Thoracic aorta (tissue), 2 donors: ENCODE results near the gene CAB39. TPM values are rescaled to one million over a fixed set of nuclear protein-coding genes. Genes with fewer than 3 reads are reported as not detected.
"Not testable (repeated sequence)": the region's sequence is repeated elsewhere in the genome, so short reads cannot be mapped to it uniquely, and the experiment has no call there.

ENCODE experiments used
- ATAC-seq: fragments of 150-250 bp; one replicate; pipeline ENCODE4 v1.8.0; 2017; ENCODE audit warnings: low read depth; ENCODE audit not compliant: insufficient number of reproducible peaks, low FRiP score
- DNase-seq: peaks from one replicate; pipeline ENCODE4 v3.0.0-alpha.2; 2020; ENCODE audit warnings: low spot score
- H3K27ac ChIP-seq, 2 donors: fragments of 200-600 bp; sonication (generic); 1 replicate in 1 of 2; 2 replicates in 1 of 2; pipeline ENCODE4 v1.5.1; 2016; ENCODE audit warnings: mild to moderate bottlenecking in 2 of 2, moderate library complexity in 2 of 2
- H3K27me3 ChIP-seq: fragments of 200-600 bp; sonication (generic); replicated peaks from 2 replicates; pipeline ENCODE4 v1.6.0; 2016; ENCODE audit warnings: mild to moderate bottlenecking; ENCODE audit not compliant: insufficient read depth
- H3K36me3 ChIP-seq: fragments of 200-600 bp; sonication (generic); one replicate; pipeline ENCODE4 v1.5.1; 2016
- H3K4me1 ChIP-seq, 2 donors: fragments of 200-600 bp; sonication (generic); 1 replicate in 1 of 2; 2 replicates in 1 of 2; pipeline versions ENCODE4 v1.5.1 to v1.6.0; 2016; ENCODE audit warnings: low read depth in 2 of 2, mild to moderate bottlenecking in 1 of 2; ENCODE audit not compliant: control insufficient read depth in 1 of 2
- H3K4me3 ChIP-seq: fragments of 200-600 bp; sonication (generic); 2 replicates; pipeline ENCODE4 v1.5.1; 2016; ENCODE audit warnings: mild to moderate bottlenecking
- H3K9me3 ChIP-seq: fragments of 200-600 bp; sonication (generic); 2 replicates; pipeline ENCODE4 v1.5.1; 2016
- CTCF ChIP-seq: fragments of 200-600 bp; sonication (generic); IDR thresholded peaks from one replicate; pipeline ENCODE4 v1.5.1; 2019; ENCODE audit warnings: antibody characterized with exemption
- total RNA-seq, 2 donors: library from RNA; depleted of rRNA; stranded (reverse); fragments of >200 nt; gene quantifications; one replicate each; pipeline versions ENCODE4 v1.1.0 to v1.2.3, GENCODE V29; 2016

CAB39 gene
- total RNA-seq, 2 donors from 2014 or later, result 83.1 to 103 TPM

GRCh38 chr2:230696670-230697069 lies 16.0 kb upstream of the CAB39 start:
- Histone ChIP-seq H3K4me3 (no peak overlapping the region), H3K36me3 (no peaks in the 10 kb centered on the region), H3K27ac (no peak overlapping the region), H3K9me3 (no peaks in the 10 kb centered on the region), H3K4me1 (no peaks in the 10 kb centered on the region), H3K27me3 (no peaks in the 10 kb centered on the region)
- ATAC-seq (no peak), DNase-seq (no peak)
- no peak for TF ChIP-seq CTCF

GRCh38 chr2:230697676-230698075 lies 15.0 kb upstream of the CAB39 start:
- H3K27me3 ChIP-seq, result no peaks in the 10 kb centered on the region
- no peaks in the 10 kb centered on the region for H3K4me1 ChIP-seq
- no peaks in the 10 kb centered on the region for H3K9me3 ChIP-seq
- no peaks in the 10 kb centered on the region for H3K36me3 ChIP-seq
- TF ChIP-seq CTCF, result no peak
- H3K27ac ChIP-seq, result no peak overlapping the region
- no peak overlapping the region for H3K4me3 ChIP-seq
- ATAC-seq (no peak), DNase-seq (no peak)

- not testable (repeated sequence) for H3K4me1 ChIP-seq, H3K27ac ChIP-seq, H3K4me3 ChIP-seq, H3K9me3 ChIP-seq, H3K36me3 ChIP-seq, H3K27me3 ChIP-seq, ATAC-seq, DNase-seq
Measured at GRCh38 chr2:230698753-230699152, 13.9 kb upstream of the CAB39 start.

- Histone ChIP-seq H3K27ac (no peak overlapping the region), H3K9me3 (no peaks in the 10 kb centered on the region), H3K36me3 (no peaks in the 10 kb centered on the region), H3K4me1 (no peaks in the 10 kb centered on the region), H3K4me3 (no peak overlapping the region), H3K27me3 (no peaks in the 10 kb centered on the region)
- TF ChIP-seq CTCF, result no peak
- no peak for DNase-seq
- ATAC-seq, result no peak
Measured at GRCh38 chr2:230700447-230700846, 12.2 kb upstream of the CAB39 start.

- ATAC-seq (no peak), DNase-seq (no peak)
- no peaks in the 10 kb centered on the region for H3K9me3 ChIP-seq
- H3K36me3 ChIP-seq, result no peaks in the 10 kb centered on the region
- no peak for TF ChIP-seq CTCF
- no peak overlapping the region for H3K27ac ChIP-seq
- H3K4me1 ChIP-seq, result no peaks in the 10 kb centered on the region
- H3K27me3 ChIP-seq, result no peaks in the 10 kb centered on the region
- H3K4me3 ChIP-seq, result no peak overlapping the region
Measured at GRCh38 chr2:230701308-230701707, 11.3 kb upstream of the CAB39 start.

GRCh38 chr2:230702457-230702856 lies 10.2 kb upstream of the CAB39 start:
- not testable (repeated sequence) for H3K27ac ChIP-seq, H3K9me3 ChIP-seq, H3K4me1 ChIP-seq, H3K27me3 ChIP-seq, ATAC-seq, H3K4me3 ChIP-seq, DNase-seq, H3K36me3 ChIP-seq
